ENCODE results near the gene CTNNAL1. TPM values are rescaled to one million over a fixed set of nuclear protein-coding genes. Genes with fewer than 3 reads are reported as not detected.
A peak's percentile ranks its signal among the peaks of the same experiment; 100 is the strongest.

The CTNNAL1 gene
- total RNA-seq, 1 donor from 2014 or later = 63.4 TPM

- TF ChIP-seq CTCF (IDR thresholded peaks at IDR 0.05; ENCODE audit: insufficient read depth, low read length, severe bottlenecking) = no peak
- Histone ChIP-seq H3K36me3 (ENCODE audit: control insufficient read depth, insufficient read depth, low read length) (peaks cover 1% of the 10 kb centered on the region), H3K27me3 (ENCODE audit: control insufficient read depth, insufficient read depth, low read length) (no peaks in the 10 kb centered on the region), H3K4me3 (ENCODE audit: low read depth, low read length) (no peak overlapping the region)
- no peak for FAIRE-seq
- DNase-seq (ENCODE audit: low read depth) = no peak
Observed at GRCh38 chr9:109033941-109034700, 20.8 kb upstream of the CTNNAL1 start.

- FAIRE-seq (no peak), DNase-seq (ENCODE audit: low read depth) (peak; percentile 83)
- H3K27me3 ChIP-seq (ENCODE audit: control insufficient read depth, insufficient read depth, low read length) = no peaks in the 10 kb centered on the region
- peaks cover 3% of the 10 kb centered on the region for H3K36me3 ChIP-seq (ENCODE audit: control insufficient read depth, insufficient read depth, low read length)
- no peak for TF ChIP-seq CTCF (IDR thresholded peaks at IDR 0.05; ENCODE audit: insufficient read depth, low read length, severe bottlenecking)
- H3K4me3 ChIP-seq (ENCODE audit: low read depth, low read length) = no peak overlapping the region
Observed at GRCh38 chr9:109031241-109031640, 17.9 kb upstream of the CTNNAL1 start.

GRCh38 chr9:109030426-109030825 is 17.1 kb upstream of the CTNNAL1 start:
- DNase-seq (ENCODE audit: low read depth) (no peak), FAIRE-seq (no peak)
- Histone ChIP-seq H3K27me3 (ENCODE audit: control insufficient read depth, insufficient read depth, low read length) (no peaks in the 10 kb centered on the region), H3K36me3 (ENCODE audit: control insufficient read depth, insufficient read depth, low read length) (peaks cover 3% of the 10 kb centered on the region), H3K4me3 (ENCODE audit: low read depth, low read length) (no peak overlapping the region)
- TF ChIP-seq CTCF (IDR thresholded peaks at IDR 0.05; ENCODE audit: insufficient read depth, low read length, severe bottlenecking) = no peak

GRCh38 chr9:109028457-109028856 is 15.2 kb upstream of the CTNNAL1 start:
- TF ChIP-seq CTCF (IDR thresholded peaks at IDR 0.05; ENCODE audit: insufficient read depth, low read length, severe bottlenecking) = no peak
- FAIRE-seq (no peak), DNase-seq (ENCODE audit: low read depth) (no peak)
- no peaks in the 10 kb centered on the region for H3K27me3 ChIP-seq (ENCODE audit: control insufficient read depth, insufficient read depth, low read length)
- peaks cover 3% of the 10 kb centered on the region for H3K36me3 ChIP-seq (ENCODE audit: control insufficient read depth, insufficient read depth, low read length)
- H3K4me3 ChIP-seq (ENCODE audit: low read depth, low read length) = no peak overlapping the region

- H3K36me3 ChIP-seq (ENCODE audit: control insufficient read depth, insufficient read depth, low read length) = peaks cover 3% of the 10 kb centered on the region
- FAIRE-seq (no peak), DNase-seq (ENCODE audit: low read depth) (no peak)
- no peaks in the 10 kb centered on the region for H3K27me3 ChIP-seq (ENCODE audit: control insufficient read depth, insufficient read depth, low read length)
- no peak overlapping the region for H3K4me3 ChIP-seq (ENCODE audit: low read depth, low read length)
- no peak for TF ChIP-seq CTCF (IDR thresholded peaks at IDR 0.05; ENCODE audit: insufficient read depth, low read length, severe bottlenecking)
Observed at GRCh38 chr9:109027176-109027575, 13.9 kb upstream of the CTNNAL1 start.

- FAIRE-seq (peak; percentile 43), DNase-seq (ENCODE audit: low read depth) (no peak)
- H3K4me3 ChIP-seq (ENCODE audit: low read depth, low read length) = no peak overlapping the region
- no peaks in the 10 kb centered on the region for H3K27me3 ChIP-seq (ENCODE audit: control insufficient read depth, insufficient read depth, low read length)
- peaks cover 3% of the 10 kb centered on the region for H3K36me3 ChIP-seq (ENCODE audit: control insufficient read depth, insufficient read depth, low read length)
- no peak for TF ChIP-seq CTCF (IDR thresholded peaks at IDR 0.05; ENCODE audit: insufficient read depth, low read length, severe bottlenecking)
Observed at GRCh38 chr9:109026306-109026705, 13.0 kb upstream of the CTNNAL1 start.

Measured in bronchial epithelial cell (primary cell).